ENCODE data around the gene SOX18.

- TF ChIP-seq ZNF414 (CRISPR knock-in tag; IDR thresholded peaks at IDR 0.05) (no peak), MED1 (CRISPR knock-in tag; IDR thresholded peaks at IDR 0.05) (no peak), YEATS2 (CRISPR knock-in tag; IDR thresholded peaks at IDR 0.05; ENCODE audit: borderline replicate concordance) (no peak), ZBTB38 (CRISPR knock-in tag; IDR thresholded peaks at IDR 0.05) (no peak), PAXIP1 (CRISPR knock-in tag; conservative IDR thresholded peaks at IDR 0.05) (no peak), MAZ (IDR thresholded peaks at IDR 0.05; ENCODE audit: borderline replicate concordance, low read depth, low read length) (no peak), MAZ (CRISPR knock-in tag; IDR thresholded peaks at IDR 0.05; ENCODE audit: low read depth) (no peak), MIXL1 (CRISPR knock-in tag; IDR thresholded peaks at IDR 0.05) (no peak)
Measured at GRCh38 chr20:64071341-64072332, 22.2 kb upstream of the SOX18 start.

All from HepG2 (cell line).